ENCODE measurements around the gene NOC4L.

The NOC4L gene

DNA sequence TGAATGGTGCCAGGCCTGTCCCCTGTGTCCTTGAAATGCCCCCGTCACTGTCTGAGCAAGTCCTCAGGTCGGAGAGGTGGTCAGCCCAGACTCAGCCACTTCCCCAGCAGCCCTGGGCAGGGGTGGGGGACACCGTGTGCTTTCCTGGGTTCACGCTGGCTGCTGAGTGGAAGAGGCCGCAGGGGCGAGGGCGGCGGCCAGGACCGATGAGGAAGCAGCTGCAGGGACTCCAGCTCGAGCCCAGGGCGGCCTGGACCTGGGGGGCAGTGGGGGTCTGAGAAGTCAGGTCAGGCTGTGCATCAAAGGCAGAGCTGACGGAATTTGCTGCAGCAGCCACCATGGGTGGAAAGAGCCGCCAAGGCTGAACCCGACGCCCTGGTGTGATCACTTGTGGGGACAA is 28.4 kb downstream of the NOC4L start:
- Histone ChIP-seq H3K27me3 (replicated peaks; ENCODE audit: control insufficient read depth, insufficient read depth, low read length) (no peaks in the 10 kb centered on the region; the same call in 1 of the 2 replicates), H3K36me3 (ENCODE audit: control insufficient read depth, insufficient read depth, low read length) (no peaks in the 10 kb centered on the region), H3K4me3 (replicated peaks; ENCODE audit: low read depth, low read length) (no peak overlapping the region)
- DNase-seq (ENCODE audit: extremely low read depth, insufficient read length): no peak
- TF ChIP-seq, protein P1, sequence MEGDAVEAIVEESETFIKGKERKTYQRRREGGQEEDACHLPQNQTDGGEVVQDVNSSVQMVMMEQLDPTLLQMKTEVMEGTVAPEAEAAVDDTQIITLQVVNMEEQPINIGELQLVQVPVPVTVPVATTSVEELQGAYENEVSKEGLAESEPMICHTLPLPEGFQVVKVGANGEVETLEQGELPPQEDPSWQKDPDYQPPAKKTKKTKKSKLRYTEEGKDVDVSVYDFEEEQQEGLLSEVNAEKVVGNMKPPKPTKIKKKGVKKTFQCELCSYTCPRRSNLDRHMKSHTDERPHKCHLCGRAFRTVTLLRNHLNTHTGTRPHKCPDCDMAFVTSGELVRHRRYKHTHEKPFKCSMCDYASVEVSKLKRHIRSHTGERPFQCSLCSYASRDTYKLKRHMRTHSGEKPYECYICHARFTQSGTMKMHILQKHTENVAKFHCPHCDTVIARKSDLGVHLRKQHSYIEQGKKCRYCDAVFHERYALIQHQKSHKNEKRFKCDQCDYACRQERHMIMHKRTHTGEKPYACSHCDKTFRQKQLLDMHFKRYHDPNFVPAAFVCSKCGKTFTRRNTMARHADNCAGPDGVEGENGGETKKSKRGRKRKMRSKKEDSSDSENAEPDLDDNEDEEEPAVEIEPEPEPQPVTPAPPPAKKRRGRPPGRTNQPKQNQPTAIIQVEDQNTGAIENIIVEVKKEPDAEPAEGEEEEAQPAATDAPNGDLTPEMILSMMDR (IDR thresholded peaks at IDR 0.05; ENCODE audit: insufficient read depth, low read length, poor library complexity, severe bottlenecking): no peak

DNA sequence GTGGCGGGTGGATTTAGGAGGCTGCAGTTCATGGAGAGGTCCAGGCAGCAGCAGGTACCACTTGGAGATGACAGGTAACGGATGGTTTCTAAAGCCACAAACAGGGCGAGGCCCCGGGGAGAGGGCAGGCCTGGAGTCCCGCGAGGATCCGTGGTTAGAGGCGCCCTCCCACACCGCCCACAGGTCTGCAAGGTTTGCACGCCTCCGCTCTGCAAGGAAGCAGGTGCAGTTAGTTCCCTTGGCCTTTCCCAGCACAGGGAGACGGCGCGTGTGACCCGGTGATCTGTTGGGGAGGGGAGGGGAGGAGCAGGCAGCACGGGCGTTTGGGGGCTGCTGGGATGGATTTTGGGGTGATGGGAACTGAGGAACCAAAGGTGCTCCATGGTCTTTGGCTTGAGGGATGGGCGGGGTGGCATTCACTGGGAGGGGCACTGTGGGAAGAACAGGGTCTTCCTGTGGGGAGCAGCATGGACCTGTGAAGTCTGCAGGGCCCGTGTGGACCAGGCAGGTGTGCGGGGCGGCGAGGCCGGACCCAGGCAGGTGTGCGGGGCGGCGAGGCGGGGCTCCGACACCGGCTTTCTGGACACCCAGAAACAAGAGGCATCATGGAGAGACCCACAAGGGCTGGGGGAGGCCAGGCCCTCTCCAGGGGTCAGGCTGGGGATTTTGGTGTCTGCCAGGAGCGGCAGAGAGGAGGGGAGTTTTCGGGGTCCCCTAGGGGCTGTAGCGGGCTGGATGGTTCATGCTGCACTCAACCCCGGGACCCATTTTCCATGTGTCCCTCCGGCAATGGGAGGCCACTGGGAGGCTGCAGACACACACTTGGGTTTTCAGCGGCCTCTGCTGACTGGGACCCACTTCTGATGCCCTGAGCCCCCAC is 29.1 kb downstream of the NOC4L start:
- no peak for DNase-seq (ENCODE audit: extremely low read depth, insufficient read length)
- no peak overlapping the region for H3K4me3 ChIP-seq (replicated peaks; ENCODE audit: low read depth, low read length)
- no peaks in the 10 kb centered on the region; the same call in 1 of the 2 replicates for H3K27me3 ChIP-seq (replicated peaks; ENCODE audit: control insufficient read depth, insufficient read depth, low read length)
- H3K36me3 ChIP-seq (ENCODE audit: control insufficient read depth, insufficient read depth, low read length): no peaks in the 10 kb centered on the region
- TF ChIP-seq, protein P1 (IDR thresholded peaks at IDR 0.05; ENCODE audit: insufficient read depth, low read length, poor library complexity, severe bottlenecking): no peak

DNA sequence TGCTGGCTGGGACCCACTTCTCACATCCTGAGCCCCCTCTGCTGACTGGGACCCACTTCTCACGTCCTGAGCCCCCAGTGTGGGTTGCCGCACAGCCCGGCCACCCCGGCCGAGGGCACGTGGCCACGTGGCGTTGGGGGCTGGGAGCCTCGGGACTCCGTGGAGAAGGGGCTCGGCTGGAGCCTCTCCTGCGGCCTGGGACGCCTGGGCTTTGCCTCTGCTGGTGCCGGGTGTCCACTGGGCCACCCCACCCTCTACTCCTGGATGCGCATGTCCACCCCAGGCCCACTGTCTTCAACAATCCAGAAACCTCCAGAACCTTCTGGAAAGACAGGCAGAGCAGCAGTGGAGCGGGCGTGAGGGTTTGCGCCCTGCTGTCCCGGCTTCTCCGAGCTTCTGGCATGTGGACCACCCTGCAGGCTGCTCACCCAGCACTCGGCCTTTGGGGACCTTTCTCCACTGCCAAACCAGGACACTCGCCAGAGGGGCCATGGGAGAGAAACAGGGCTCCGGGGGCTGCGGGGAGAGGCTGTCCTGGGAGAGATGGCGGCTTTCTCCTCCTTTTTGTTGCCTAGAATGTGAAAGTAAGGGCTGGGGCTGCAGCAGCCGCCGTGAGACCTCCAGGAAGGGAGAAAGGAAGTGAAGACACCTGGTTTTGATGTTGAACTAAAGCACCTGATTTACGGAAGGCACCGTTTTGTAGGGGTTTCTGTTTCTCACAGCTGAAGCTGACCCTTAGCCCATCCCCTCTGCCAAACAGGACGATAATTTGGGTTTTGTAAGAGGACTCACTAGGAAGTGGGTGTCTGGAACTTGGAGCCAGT is 30.0 kb downstream of the NOC4L start:
- TF ChIP-seq, protein P1 (IDR thresholded peaks at IDR 0.05; ENCODE audit: insufficient read depth, low read length, poor library complexity, severe bottlenecking): no peak
- no peak overlapping the region for H3K4me3 ChIP-seq (replicated peaks; ENCODE audit: low read depth, low read length)
- no peaks in the 10 kb centered on the region; the same call in 1 of the 2 replicates for H3K27me3 ChIP-seq (replicated peaks; ENCODE audit: control insufficient read depth, insufficient read depth, low read length)
- DNase-seq (ENCODE audit: extremely low read depth, insufficient read length): no peak
- H3K36me3 ChIP-seq (ENCODE audit: control insufficient read depth, insufficient read depth, low read length): no peaks in the 10 kb centered on the region

DNA sequence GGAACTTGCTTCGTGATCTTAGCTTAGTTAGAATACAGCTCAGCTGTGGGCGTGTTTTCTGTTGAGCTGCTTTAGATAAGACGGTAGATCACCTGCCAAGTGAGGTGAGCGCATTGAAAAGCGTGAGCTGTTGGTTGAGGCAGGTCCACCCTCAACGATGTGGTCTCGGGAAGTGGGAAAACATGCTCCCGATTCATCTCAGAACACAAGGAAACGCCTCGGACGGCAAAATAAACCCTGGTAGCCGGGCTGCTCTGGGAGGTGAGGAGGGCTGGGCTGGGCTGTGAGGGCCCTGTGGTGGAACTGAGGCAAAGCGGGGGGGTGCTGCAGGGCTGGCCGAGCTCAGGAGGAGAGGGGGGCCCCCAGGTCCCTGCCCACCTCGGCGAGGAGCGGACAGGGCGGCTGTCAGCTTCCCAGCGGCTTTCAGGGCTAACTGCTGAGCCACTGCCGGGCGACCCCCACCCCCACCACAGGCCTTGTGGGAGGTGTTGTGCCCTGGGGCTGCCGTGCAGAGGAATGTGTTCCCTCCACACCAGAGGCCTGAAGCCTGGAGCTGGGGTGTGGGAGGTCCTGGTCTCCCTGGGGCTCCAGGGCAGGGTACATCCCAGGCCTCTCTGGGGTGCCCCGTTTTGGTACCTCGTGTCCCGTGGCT is 30.7 kb downstream of the NOC4L start:
- no peaks in the 10 kb centered on the region; the same call in 1 of the 2 replicates for H3K27me3 ChIP-seq (replicated peaks; ENCODE audit: control insufficient read depth, insufficient read depth, low read length)
- TF ChIP-seq, protein P1 (IDR thresholded peaks at IDR 0.05; ENCODE audit: insufficient read depth, low read length, poor library complexity, severe bottlenecking): no peak

DNA sequence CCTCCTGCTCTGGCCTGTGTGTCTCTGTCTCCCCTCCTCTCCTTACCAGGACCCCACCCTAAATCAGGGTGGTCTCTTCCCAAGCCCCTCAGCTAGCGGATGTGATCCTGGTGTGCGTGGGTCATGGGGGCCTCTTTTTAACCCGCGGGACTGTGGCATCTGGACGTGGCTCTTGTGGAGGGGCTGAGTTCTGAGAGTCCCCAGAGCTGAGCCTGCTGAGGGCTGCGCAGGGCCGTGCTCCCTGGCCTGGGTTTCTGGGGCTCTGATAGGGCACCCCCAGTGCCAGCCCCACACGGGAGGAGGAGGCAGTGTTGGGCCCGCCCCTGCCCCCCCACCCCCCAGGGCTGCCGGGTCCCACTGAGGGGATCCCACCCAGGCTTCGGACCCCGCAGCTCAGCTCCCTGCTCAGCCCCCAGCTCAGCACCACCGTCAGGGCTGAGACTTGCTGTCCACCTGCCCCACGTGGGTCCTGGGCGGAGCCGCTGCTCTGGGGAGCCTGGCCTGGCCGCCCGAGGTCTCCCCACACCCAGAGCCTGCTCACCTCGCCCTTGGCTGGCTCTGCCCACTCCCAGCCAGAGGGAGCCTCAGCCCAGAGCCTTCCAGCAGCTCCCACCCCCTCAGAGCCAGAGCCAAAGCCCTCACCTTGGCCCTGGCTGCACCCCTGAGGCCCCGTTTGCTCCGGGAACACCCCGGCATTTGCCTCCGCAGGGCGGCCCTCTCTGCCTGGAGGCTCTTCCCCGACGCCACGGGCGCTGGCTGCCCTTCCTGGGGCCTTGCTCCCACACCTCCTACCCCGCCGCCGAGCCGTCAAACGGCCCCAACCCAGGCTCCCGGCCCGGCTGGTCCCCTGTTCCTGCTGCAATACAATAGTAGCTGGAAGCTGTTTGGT is 31.5 kb downstream of the NOC4L start:
- no peak for DNase-seq (ENCODE audit: extremely low read depth, insufficient read length)

More for the DNA sequence above, 30.7 kb downstream of the NOC4L start:
- Histone ChIP-seq H3K4me3 (replicated peaks; ENCODE audit: low read depth, low read length) (no peak overlapping the region), H3K36me3 (ENCODE audit: control insufficient read depth, insufficient read depth, low read length) (no peaks in the 10 kb centered on the region)
- DNase-seq (ENCODE audit: extremely low read depth, insufficient read length): no peak

More for the DNA sequence above, 31.5 kb downstream of the NOC4L start:
- no peaks in the 10 kb centered on the region; the same call in 1 of the 2 replicates for H3K27me3 ChIP-seq (replicated peaks; ENCODE audit: control insufficient read depth, insufficient read depth, low read length)
- TF ChIP-seq, protein P1 (IDR thresholded peaks at IDR 0.05; ENCODE audit: insufficient read depth, low read length, poor library complexity, severe bottlenecking): no peak
- H3K4me3 ChIP-seq (replicated peaks; ENCODE audit: low read depth, low read length): no peak overlapping the region
- H3K36me3 ChIP-seq (ENCODE audit: control insufficient read depth, insufficient read depth, low read length): no peaks in the 10 kb centered on the region
